Liver (tissue), 9 donors: ENCODE data around the gene SLC24A3. TPM values are rescaled to one million over a fixed set of nuclear protein-coding genes. Genes with fewer than 3 reads are reported as not detected.

Experiments
- DNase-seq: peaks from one replicate; pipeline ENCODE4 v3.0.0-alpha.2; 2017; ENCODE audit warnings: low spot score
- H3K27ac ChIP-seq, 2 donors: one replicate each; pipeline ENCODE4 v1.7.0; 2013; ENCODE audit warnings: inconsistent platforms in 2 of 2, low read length in 2 of 2, control low read depth in 1 of 2, low read depth in 1 of 2, mild to moderate bottlenecking in 1 of 2
- H3K27me3 ChIP-seq, 4 donors: one replicate each; pipeline versions ENCODE4 v1.6.1 to v1.7.0; 2013; ENCODE audit warnings: low read length in 3 of 4, inconsistent platforms in 1 of 4, mild to moderate bottlenecking in 1 of 4, moderate library complexity in 1 of 4; ENCODE audit not compliant: control insufficient read depth in 4 of 4, insufficient read depth in 4 of 4
- H3K36me3 ChIP-seq, 4 donors: one replicate each; pipeline versions ENCODE4 v1.6.1 to v1.7.0; 2013; ENCODE audit warnings: low read length in 3 of 4, mild to moderate bottlenecking in 3 of 4, low read depth in 1 of 4, moderate library complexity in 1 of 4; ENCODE audit not compliant: control insufficient read depth in 4 of 4, insufficient read depth in 3 of 4
- H3K4me1 ChIP-seq, 4 donors: one replicate each; pipeline versions ENCODE4 v1.6.1 to v1.7.0; 2013; ENCODE audit warnings: low read length in 3 of 4, mild to moderate bottlenecking in 3 of 4, moderate library complexity in 1 of 4; ENCODE audit not compliant: control insufficient read depth in 4 of 4, insufficient read depth in 4 of 4
- H3K4me3 ChIP-seq, 3 donors: one replicate each; pipeline versions ENCODE4 v1.6.1 to v1.7.0; 2013; ENCODE audit warnings: low read length in 3 of 3, control low read depth in 1 of 3, low read depth in 1 of 3, mild to moderate bottlenecking in 1 of 3
- H3K9ac ChIP-seq, 2 donors: one replicate each; pipeline ENCODE4 v1.7.0; 2013; ENCODE audit warnings: low read length in 2 of 2, mild to moderate bottlenecking in 2 of 2, moderate library complexity in 2 of 2, control low read depth in 1 of 2, low read depth in 1 of 2
- H3K9me3 ChIP-seq, 4 donors: one replicate each; pipeline versions ENCODE4 v1.6.1 to v1.7.0; 2013; ENCODE audit warnings: low read length in 3 of 4; ENCODE audit not compliant: control insufficient read depth in 4 of 4
- ATF3 ChIP-seq: IDR thresholded peaks from 2 replicates; pipeline ENCODE4 v1.6.1; 2016; ENCODE audit warnings: antibody characterized with exemption
- CTCF ChIP-seq: fragments of 150-350 bp; IDR thresholded peaks from 2 replicates; pipeline ENCODE4 v1.5.1; 2017; ENCODE audit warnings: improper control_type of control experiment, low read depth, low read length; ENCODE audit not compliant: missing input control
- EGR1 ChIP-seq, 2 donors: IDR thresholded peaks; 2 replicates each; pipeline ENCODE4 v1.6.1; 2016 to 2018; ENCODE audit warnings: antibody characterized with exemption in 2 of 2, low read depth in 2 of 2
- FOXA1 ChIP-seq: IDR thresholded peaks from 2 replicates; pipeline ENCODE4 v1.6.1; 2016; ENCODE audit warnings: antibody characterized with exemption
- FOXA2 ChIP-seq: IDR thresholded peaks from 2 replicates; pipeline ENCODE4 v1.6.1; 2016; ENCODE audit warnings: antibody characterized with exemption
- GABPA ChIP-seq, 2 donors: IDR thresholded peaks in 1 of 2; conservative IDR thresholded peaks in 1 of 2; 2 replicates each; pipeline ENCODE4 v1.6.1; 2016; ENCODE audit warnings: antibody characterized with exemption in 2 of 2, mild to moderate bottlenecking in 1 of 2, moderate library complexity in 1 of 2
- HNF4A ChIP-seq, 2 donors: conservative IDR thresholded peaks; 2 replicates each; pipeline ENCODE4 v1.6.1; 2016; ENCODE audit warnings: antibody characterized with exemption in 2 of 2, mild to moderate bottlenecking in 2 of 2
- HNF4G ChIP-seq: IDR thresholded peaks from 2 replicates; pipeline ENCODE4 v1.6.1; 2016; ENCODE audit warnings: antibody characterized with exemption
- JUND ChIP-seq, 2 donors: IDR thresholded peaks; 2 replicates each; pipeline ENCODE4 v1.6.1; 2016; ENCODE audit warnings: antibody characterized with exemption in 2 of 2
- NR2F2 ChIP-seq: IDR thresholded peaks from 2 replicates; pipeline ENCODE4 v1.6.1; 2016; ENCODE audit warnings: antibody characterized with exemption
- REST ChIP-seq: IDR thresholded peaks from 2 replicates; pipeline ENCODE4 v1.6.1; 2016; ENCODE audit warnings: antibody characterized with exemption, mild to moderate bottlenecking
- RXRA ChIP-seq, 2 donors: IDR thresholded peaks; 2 replicates each; pipeline ENCODE4 v1.6.1; 2017 to 2018; ENCODE audit warnings: antibody characterized with exemption in 2 of 2, mild to moderate bottlenecking in 1 of 2
- TAF1 ChIP-seq: conservative IDR thresholded peaks from 2 replicates; pipeline ENCODE4 v1.6.1; 2016; ENCODE audit warnings: antibody characterized with exemption, mild to moderate bottlenecking
- YY1 ChIP-seq: IDR thresholded peaks from 2 replicates; pipeline ENCODE4 v1.6.1; 2016; ENCODE audit warnings: antibody characterized with exemption, mild to moderate bottlenecking
- WGBS: extraction: QIAGEN DNeasy Blood & Tissue Kit; methylation state at CpG from one replicate; pipeline ENCODE4 v1.1.7; 2013; 5-methylcytosine and 5-hydroxymethylcytosine counted together
- polyA plus RNA-seq, 2 donors: library from polyadenylated mRNA; stranded (reverse) in 1 of 2; unstranded in 1 of 2; fragments of 200-250 nt in 1 of 2; fragments of >200 nt in 1 of 2; fragmentation: Nextera tagmentation in 1 of 2; extraction: Ambion mirVana in 1 of 2; gene quantifications; one replicate each; pipeline versions ENCODE4 v1.2.1 to v1.2.3, GENCODE V29; 2013 to 2015
- total RNA-seq, 2 donors: library from RNA; depleted of rRNA; stranded (reverse); fragments of >200 nt; gene quantifications; one replicate each; pipeline ENCODE4 v1.2.3, GENCODE V29; 2014
- TF ChIP-seq, protein P1 (sequence below): IDR thresholded peaks from 2 replicates; pipeline ENCODE4 v1.6.1; 2016; ENCODE audit warnings: antibody characterized with exemption
- TF ChIP-seq, protein P2 (sequence below): IDR thresholded peaks from 2 replicates; pipeline ENCODE4 v1.6.1; 2016; ENCODE audit warnings: antibody characterized with exemption
- donor health status: healthy.
- donor health status: healthy.
- donor health status: healthy.
- donor health status: healthy.
- donor health status: healthy.

Gene SLC24A3
- total and polyA plus RNA-seq, 4 donors: 0.28 to 1.8 (median 0.46) TPM

DNA sequence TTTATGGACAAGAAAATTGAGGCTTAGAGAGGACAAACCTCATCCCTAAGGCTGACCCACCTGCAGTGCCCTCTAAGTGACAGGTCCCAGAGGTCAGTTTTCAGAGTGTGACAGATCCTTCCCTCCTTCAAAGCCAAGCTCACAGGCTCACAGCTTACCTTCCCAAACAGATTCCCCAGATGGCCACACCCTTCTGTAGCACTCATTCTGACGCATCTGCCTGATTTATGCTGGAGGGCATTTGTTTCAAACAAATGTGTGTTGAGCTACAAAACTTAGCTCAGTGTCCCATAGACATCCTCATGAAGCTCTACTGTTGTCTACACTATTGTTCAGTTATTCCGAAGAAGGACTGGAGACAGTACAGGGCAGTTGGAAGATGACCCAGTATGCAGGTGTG, 485.0 kb downstream of the SLC24A3 start:
- 96% methylated on average over 2 of the region's 2 CpGs for WGBS
- TF ChIP-seq ATF3 (no peak), HNF4G (no peak), GABPA (IDR thresholded peaks at IDR 0.05 in 1 of 2, conservative IDR thresholded peaks at IDR 0.05 in 1 of 2) (no peak), HNF4A (conservative IDR thresholded peaks at IDR 0.05) (no peak), NR2F2 (no peak), FOXA1 (no peak), JUND (IDR thresholded peaks at IDR 0.05) (no peak), RXRA (IDR thresholded peaks at IDR 0.05) (no peak), FOXA2 (no peak), REST (no peak), TAF1 (no peak)
- TF ChIP-seq, protein P1, sequence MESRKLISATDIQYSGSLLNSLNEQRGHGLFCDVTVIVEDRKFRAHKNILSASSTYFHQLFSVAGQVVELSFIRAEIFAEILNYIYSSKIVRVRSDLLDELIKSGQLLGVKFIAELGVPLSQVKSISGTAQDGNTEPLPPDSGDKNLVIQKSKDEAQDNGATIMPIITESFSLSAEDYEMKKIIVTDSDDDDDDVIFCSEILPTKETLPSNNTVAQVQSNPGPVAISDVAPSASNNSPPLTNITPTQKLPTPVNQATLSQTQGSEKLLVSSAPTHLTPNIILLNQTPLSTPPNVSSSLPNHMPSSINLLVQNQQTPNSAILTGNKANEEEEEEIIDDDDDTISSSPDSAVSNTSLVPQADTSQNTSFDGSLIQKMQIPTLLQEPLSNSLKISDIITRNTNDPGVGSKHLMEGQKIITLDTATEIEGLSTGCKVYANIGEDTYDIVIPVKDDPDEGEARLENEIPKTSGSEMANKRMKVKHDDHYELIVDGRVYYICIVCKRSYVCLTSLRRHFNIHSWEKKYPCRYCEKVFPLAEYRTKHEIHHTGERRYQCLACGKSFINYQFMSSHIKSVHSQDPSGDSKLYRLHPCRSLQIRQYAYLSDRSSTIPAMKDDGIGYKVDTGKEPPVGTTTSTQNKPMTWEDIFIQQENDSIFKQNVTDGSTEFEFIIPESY: no peak
- TF ChIP-seq, protein P2, sequence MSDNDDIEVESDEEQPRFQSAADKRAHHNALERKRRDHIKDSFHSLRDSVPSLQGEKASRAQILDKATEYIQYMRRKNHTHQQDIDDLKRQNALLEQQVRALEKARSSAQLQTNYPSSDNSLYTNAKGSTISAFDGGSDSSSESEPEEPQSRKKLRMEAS: no peak
- H3K9ac ChIP-seq: no peak overlapping the region
- H3K27ac ChIP-seq: no peak overlapping the region
- no peak overlapping the region for H3K4me3 ChIP-seq
- H3K27me3 ChIP-seq: no peaks in the 10 kb centered on the region
- H3K36me3 ChIP-seq: no peaks in the 10 kb centered on the region
- DNase-seq: no peak
- peaks cover 0 to 2% (median 0%) of the 10 kb centered on the region in 4 donors for H3K9me3 ChIP-seq
- no peaks in the 10 kb centered on the region for H3K4me1 ChIP-seq

DNA sequence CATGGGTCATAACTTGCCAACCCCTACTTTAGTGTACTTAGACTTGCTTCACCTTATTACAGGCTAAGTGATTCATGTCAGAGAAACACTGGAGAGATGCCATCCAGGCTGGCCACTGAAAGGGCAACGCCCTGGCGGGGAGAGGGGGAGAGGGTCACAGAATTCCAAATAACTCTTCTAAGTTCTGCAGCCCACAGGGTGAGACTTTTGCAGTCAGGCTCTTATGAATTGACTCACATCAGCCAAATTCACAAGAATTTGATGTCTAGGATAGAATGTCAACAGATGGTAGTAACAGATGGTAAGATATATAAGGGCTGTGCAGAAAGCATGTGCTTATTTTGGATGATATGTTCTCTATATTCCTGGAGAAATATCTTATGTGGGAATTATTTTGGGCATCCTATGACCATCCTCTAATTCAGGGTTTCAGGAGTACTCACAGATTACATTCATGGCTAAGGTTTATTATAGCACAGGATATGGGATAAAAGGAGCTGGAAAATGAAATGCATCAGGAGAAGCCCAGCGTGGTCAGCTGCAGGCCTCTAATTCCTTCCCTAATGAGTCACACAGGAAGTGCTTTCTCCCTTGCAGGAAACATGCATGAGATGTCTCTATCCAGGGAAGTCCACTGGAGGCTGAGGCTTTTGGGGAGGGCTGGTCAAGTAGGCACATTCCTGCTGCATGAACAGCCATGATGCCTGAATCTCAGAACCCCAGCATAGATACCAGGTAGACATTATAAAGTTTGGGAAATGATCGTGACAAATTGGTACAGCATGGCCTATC, 486.9 kb downstream of the SLC24A3 start:
- H3K27me3 ChIP-seq: no peaks in the 10 kb centered on the region
- no peak overlapping the region for H3K27ac ChIP-seq
- no peak overlapping the region for H3K9ac ChIP-seq
- H3K9me3 ChIP-seq: peaks cover 0 to 3% (median 0%) of the 10 kb centered on the region in 4 donors
- H3K4me3 ChIP-seq: no peak overlapping the region
- 73% methylated on average over 4 of the region's 4 CpGs for WGBS
- TF ChIP-seq FOXA1 (no peak), REST (no peak), EGR1 (IDR thresholded peaks at IDR 0.05; ENCODE audit: low read depth in 2 of 2) (no peak), RXRA (IDR thresholded peaks at IDR 0.05) (no peak), NR2F2 (no peak), CTCF (no peak), GABPA (IDR thresholded peaks at IDR 0.05 in 1 of 2, conservative IDR thresholded peaks at IDR 0.05 in 1 of 2) (no peak), YY1 (no peak), HNF4A (conservative IDR thresholded peaks at IDR 0.05) (no peak), JUND (IDR thresholded peaks at IDR 0.05) (no peak), FOXA2 (no peak)
- TF ChIP-seq, protein P2: no peak
- H3K4me1 ChIP-seq: no peaks in the 10 kb centered on the region
- H3K36me3 ChIP-seq: no peaks in the 10 kb centered on the region
- DNase-seq: no peak
